D341Med (cell line): ENCODE results near the gene MAGEB4.
A peak's percentile ranks its signal among the peaks of the same experiment; 100 is the strongest.
"Not testable (repeated sequence)": the region's sequence is repeated elsewhere in the genome, so short reads cannot be mapped to it uniquely, and the experiment has no call there.

ENCODE experiments used
- DNase-seq: peaks from one replicate; pipeline ENCODE4 v3.0.0; 2012; ENCODE audit warnings: low spot score

Gene MAGEB4

GRCh38 chrX:30241724-30242415 lies at the start of gene MAGEB4:
Gene MAGEB4 (plus strand): TSS chrX:30242000. CDS start chrX:30242136, 136 bp downstream.
- no peak for DNase-seq

GRCh38 chrX:30193910-30194309 lies 47.9 kb upstream of the MAGEB4 start:
- not testable (repeated sequence) for DNase-seq

GRCh38 chrX:30196322-30196721 lies 45.5 kb upstream of the MAGEB4 start:
- DNase-seq = peak; percentile 21

- no peak for DNase-seq
Measured at GRCh38 chrX:30212172-30212571, 29.6 kb upstream of the MAGEB4 start.

GRCh38 chrX:30215357-30215843 lies 26.4 kb upstream of the MAGEB4 start, which contains the start of gene MAGEB2:
Gene MAGEB2 (plus strand): TSS chrX:30215563. CDS start chrX:30218581, 3,018 bp downstream.
- DNase-seq = no peak

- DNase-seq = no peak
Measured at GRCh38 chrX:30217465-30217864, 24.3 kb upstream of the MAGEB4 start.

GRCh38 chrX:30219372-30219771 lies 22.4 kb upstream of the MAGEB4 start:
- no peak for DNase-seq

GRCh38 chrX:30220661-30221060 lies 21.1 kb upstream of the MAGEB4 start:
- DNase-seq = no peak

GRCh38 chrX:30224536-30224935 lies 17.3 kb upstream of the MAGEB4 start:
- DNase-seq = no peak

GRCh38 chrX:30228526-30228925 lies 13.3 kb upstream of the MAGEB4 start:
- no peak for DNase-seq

- no peak for DNase-seq
Measured at GRCh38 chrX:30230395-30230794, 11.4 kb upstream of the MAGEB4 start, which contains the start of gene MAGEB3. Gene MAGEB3 (plus strand): TSS chrX:30230657. CDS start chrX:30235925, 5,268 bp downstream.

GRCh38 chrX:30246769-30247489 lies 5.1 kb downstream of the MAGEB4 start, which contains the start of gene MAGEB1:
Gene MAGEB1 (plus strand): TSS chrX:30247146. CDS start chrX:30250494, 3,348 bp downstream.
- no peak for DNase-seq

GRCh38 chrX:30248854-30249253 lies 7.1 kb downstream of the MAGEB4 start:
- no peak for DNase-seq

- DNase-seq = no peak
Measured at GRCh38 chrX:30253257-30253656, 11.5 kb downstream of the MAGEB4 start.

- DNase-seq = no peak
Measured at GRCh38 chrX:30259927-30260326, 18.1 kb downstream of the MAGEB4 start.

- DNase-seq = no peak
Measured at GRCh38 chrX:30261012-30261411, 19.2 kb downstream of the MAGEB4 start.

GRCh38 chrX:30262763-30263162 lies 21.0 kb downstream of the MAGEB4 start:
- no peak for DNase-seq

GRCh38 chrX:30270639-30271038 lies 28.8 kb downstream of the MAGEB4 start:
- DNase-seq = no peak

GRCh38 chrX:30275498-30275897 lies 33.7 kb downstream of the MAGEB4 start:
- DNase-seq = no peak

- DNase-seq = no peak
Measured at GRCh38 chrX:30278365-30278764, 36.6 kb downstream of the MAGEB4 start.

GRCh38 chrX:30280428-30280827 lies 38.6 kb downstream of the MAGEB4 start:
- no peak for DNase-seq

- no peak for DNase-seq
Measured at GRCh38 chrX:30282527-30282926, 40.7 kb downstream of the MAGEB4 start.
